AG04449 (cell line): ENCODE data around the gene ARHGAP9.
"Not testable (repeated sequence)": the region's sequence is repeated elsewhere in the genome, so short reads cannot be mapped to it uniquely, and the experiment has no call there.

Experiments
- CTCF ChIA-PET: fragments of 350-600 bp; formaldehyde crosslinking; extraction: SDS; loops from one replicate; lab custom pipeline; 2021; ENCODE audit warnings: antibody characterized with exemption; lab: Yijun Ruan, JAX
- POLR2A ChIA-PET: fragments of 400-600, 350-600 bp; formaldehyde crosslinking; extraction: SDS; loops from one replicate; lab custom pipeline; 2020; ENCODE audit warnings: antibody characterized with exemption, inconsistent platforms; lab: Yijun Ruan, JAX
- DNase-seq: peaks from one replicate; pipeline ENCODE4 v3.0.0-alpha.2; 2010; ENCODE audit warnings: low read depth, low spot score
- H3K4me3 ChIP-seq: 2 replicates; pipeline ENCODE4 v1.5.1; 2011; ENCODE audit warnings: low read depth, mild to moderate bottlenecking, control low read depth, low read length
- CTCF ChIP-seq: IDR thresholded peaks from one replicate; pipeline ENCODE4 v1.5.1; 2011; ENCODE audit warnings: mild to moderate bottlenecking, moderate library complexity, low read length, control low read depth, inconsistent platforms; ENCODE audit not compliant: insufficient read depth; ENCODE audit errors: missing control alignments

The ARHGAP9 gene

DNA sequence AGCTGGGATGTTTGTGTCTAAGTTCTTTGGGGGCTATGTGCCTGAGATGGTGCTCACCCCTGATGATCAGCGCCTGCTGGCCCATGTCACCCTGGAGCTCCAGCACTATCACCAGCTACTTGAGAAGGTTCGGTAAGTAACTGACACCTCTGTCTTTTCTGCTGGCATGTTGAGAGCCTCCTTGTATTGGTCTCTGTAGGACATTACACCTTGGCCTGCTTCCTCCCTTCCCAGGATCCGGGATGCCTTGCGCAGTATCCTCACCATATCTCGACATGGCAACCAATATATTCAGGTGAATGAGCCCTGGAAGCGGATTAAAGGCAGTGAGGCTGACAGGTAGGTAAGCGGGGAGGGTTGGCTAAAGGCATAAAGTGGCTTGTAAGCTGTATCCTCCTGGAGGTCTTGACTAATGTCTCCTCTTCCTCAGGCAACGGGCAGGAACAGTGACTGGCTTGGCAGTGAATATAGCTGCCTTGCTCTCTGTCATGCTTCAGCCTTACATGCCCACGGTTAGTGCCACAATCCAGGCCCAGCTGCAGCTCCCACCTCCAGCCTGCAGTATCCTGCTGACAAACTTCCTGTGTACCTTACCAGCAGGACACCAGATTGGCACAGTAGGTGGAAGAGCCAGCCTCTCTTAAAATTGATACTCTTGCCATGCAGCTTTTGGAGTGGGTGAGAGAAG lies 35.2 kb upstream of the ARHGAP9 start:
- no peak for TF ChIP-seq CTCF
- POLR2A ChIA-PET: interaction anchor here (0.8 to 1.6 kb wide), 4 partner anchors 10 to 56 kb away, joined by 3 to 5 read pairs (median 4); no protein-coding TSS in a partner anchor
- H3K4me3 ChIP-seq: no peak overlapping the region
- DNase-seq: no peak
- CTCF ChIA-PET: interaction anchor here (1.1 to 2.1 kb wide), 3 partner anchors 14 to 55 kb away, joined by 3 to 7 read pairs (median 4); partner anchors contain the start of gene GLI1

DNA sequence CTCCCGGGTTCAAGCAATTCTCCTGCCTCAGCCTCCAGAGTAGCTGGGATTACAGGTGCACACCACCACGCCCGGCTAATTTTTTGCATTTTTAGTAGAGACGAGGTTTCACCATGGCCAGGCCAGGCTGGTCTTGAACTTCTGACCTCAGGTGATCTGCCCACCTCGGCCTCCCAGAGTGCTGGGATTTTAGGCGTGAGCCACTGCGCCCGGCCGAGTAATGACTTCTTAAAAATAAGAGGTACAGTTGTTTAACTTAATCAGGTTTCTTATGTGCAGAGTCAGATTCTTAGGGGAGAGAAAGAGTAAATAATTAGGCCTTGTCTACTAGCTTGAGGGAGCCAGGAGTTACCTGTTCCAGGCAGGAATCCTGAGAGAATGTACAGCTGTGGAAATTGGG lies 34.6 kb upstream of the ARHGAP9 start:
- not testable (repeated sequence) for H3K4me3 ChIP-seq, DNase-seq
- ChIA-PET POLR2A (interaction anchor here (0.8 to 1.2 kb wide), 3 partner anchors 10 to 56 kb away, joined by 3 to 4 read pairs (median 4); no protein-coding TSS in a partner anchor), CTCF (interaction anchor here (1.5 kb wide), 1 partner anchor 52 kb away, joined by 3 read pairs; no protein-coding TSS in a partner anchor)

DNA sequence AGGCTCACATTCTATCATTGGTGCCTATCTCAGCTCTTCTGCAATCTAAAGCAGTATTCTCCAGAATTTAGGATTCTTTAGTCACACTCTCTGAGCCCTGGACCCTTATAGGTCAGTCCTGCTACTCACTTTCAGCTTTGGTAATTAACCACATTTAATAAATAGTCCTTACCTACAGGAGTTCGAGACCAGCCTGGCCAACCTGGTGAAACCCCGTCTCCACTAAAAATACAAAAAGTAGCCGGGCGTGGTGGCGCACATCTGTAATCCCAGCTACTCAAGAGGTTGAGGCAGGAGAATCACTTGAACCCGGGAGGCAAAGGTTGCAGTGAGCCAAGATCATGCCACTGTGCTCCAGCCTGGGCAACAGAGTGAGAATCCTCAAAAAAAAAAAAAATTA lies 34.0 kb upstream of the ARHGAP9 start:
- not testable (repeated sequence) for DNase-seq, H3K4me3 ChIP-seq
- ChIA-PET CTCF (interaction anchor here (1.5 to 2.0 kb wide), 2 partner anchors 52 to 55 kb away, joined by 3 to 7 read pairs; no protein-coding TSS in a partner anchor), POLR2A (interaction anchor here (1.2 kb wide), 1 partner anchor 9 kb away, joined by 3 read pairs; no protein-coding TSS in a partner anchor)

- H3K4me3 ChIP-seq: no peak overlapping the region
- DNase-seq: no peak
- ChIA-PET CTCF (interaction anchor here (2.0 kb wide), 1 partner anchor 55 kb away, joined by 7 read pairs; no protein-coding TSS in a partner anchor), POLR2A (interaction anchor here (1.2 kb wide), 1 partner anchor 9 kb away, joined by 3 read pairs; no protein-coding TSS in a partner anchor)
- TF ChIP-seq CTCF: no peak
These were observed 33.6 kb upstream of the ARHGAP9 start for GRCh38 chr12:57513266-57513665.

- ChIA-PET CTCF (interaction anchor here (0.6 to 2.0 kb wide), 3 partner anchors 54 to 217 kb away, joined by 3 to 7 read pairs (median 3); no protein-coding TSS in a partner anchor), POLR2A (no interaction called here)
- TF ChIP-seq CTCF: no peak
- H3K4me3 ChIP-seq: no peak overlapping the region
- DNase-seq: no peak
These were observed 33.0 kb upstream of the ARHGAP9 start for GRCh38 chr12:57512665-57513064.

- TF ChIP-seq CTCF: no peak
These were observed 32.1 kb upstream of the ARHGAP9 start for GRCh38 chr12:57511588-57512325.

DNA sequence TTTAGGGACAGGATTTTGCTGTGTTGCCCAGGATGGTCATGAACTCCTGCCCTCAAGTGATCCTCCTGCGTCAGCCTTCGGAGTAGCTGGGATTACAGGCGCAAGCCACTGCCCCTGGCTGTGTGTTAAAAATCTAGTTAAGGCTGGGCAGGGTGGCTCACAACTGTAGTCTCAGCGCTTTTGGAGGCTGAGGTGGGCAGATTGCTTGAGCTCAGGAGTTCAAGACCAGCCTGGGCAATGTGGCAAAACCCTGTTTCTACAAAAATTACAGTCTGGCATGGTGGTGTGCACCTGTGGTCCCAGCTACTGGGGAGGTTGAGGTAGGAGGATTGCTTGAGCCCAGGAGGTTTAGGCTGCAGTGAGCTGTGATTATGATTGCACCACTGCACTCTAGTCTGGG lies 31.5 kb upstream of the ARHGAP9 start:
- DNase-seq: no peak
- TF ChIP-seq CTCF: no peak
- no peak overlapping the region for H3K4me3 ChIP-seq
- ChIA-PET CTCF (interaction anchor here (1.4 kb wide), 1 partner anchor 20 kb away, joined by 3 read pairs; no protein-coding TSS in a partner anchor), POLR2A (no interaction called here)

More at GRCh38 chr12:57511588-57512325, 32.1 kb upstream of the ARHGAP9 start:
- H3K4me3 ChIP-seq: no peak overlapping the region
- CTCF ChIA-PET: interaction anchor here (0.6 to 2.0 kb wide), 3 partner anchors 20 to 217 kb away, joined by 3 to 7 read pairs (median 3); no protein-coding TSS in a partner anchor
- POLR2A ChIA-PET: no interaction called here
- DNase-seq: no peak

- H3K4me3 ChIP-seq, CTCF ChIA-PET, DNase-seq, POLR2A ChIA-PET: not testable (repeated sequence)
These were observed 28.1 kb upstream of the ARHGAP9 start for GRCh38 chr12:57507796-57508195.

GRCh38 chr12:57506541-57506940 lies 26.9 kb upstream of the ARHGAP9 start:
- not testable (repeated sequence) for H3K4me3 ChIP-seq, DNase-seq
- ChIA-PET POLR2A (interaction anchor here (1.2 kb wide), 1 partner anchor 11 kb away, joined by 4 read pairs; no protein-coding TSS in a partner anchor), CTCF (interaction anchor here (1.8 kb wide), 1 partner anchor 48 kb away, joined by 4 read pairs; no protein-coding TSS in a partner anchor)
